HepG2 (cell line): ENCODE results near the gene ITPK1. TPM values are rescaled to one million over a fixed set of nuclear protein-coding genes. Genes with fewer than 3 reads are reported as not detected.

Experiments
- CEBPG ChIP-seq: IDR thresholded peaks from 2 replicates; pipeline ENCODE4 v1.6.1; 2016
- KDM5B ChIP-seq: sonication (generic); formaldehyde crosslinking; IDR thresholded peaks from 2 replicates; pipeline ENCODE4 v1.4.0; 2020; ENCODE audit warnings: missing genetic modification reagents, mild to moderate bottlenecking, borderline replicate concordance
- NR2F2 ChIP-seq: IDR thresholded peaks from 2 replicates; pipeline ENCODE4 v1.6.1; 2012; ENCODE audit warnings: low read depth, inconsistent platforms, borderline replicate concordance
- SNRNP70 ChIP-seq: fragments of 200-400 bp; formaldehyde crosslinking; IDR thresholded peaks from 2 replicates; pipeline ENCODE4 v1.6.1; 2017; ENCODE audit warnings: mild to moderate bottlenecking, low read depth, low read length, moderate library complexity
- SP4 ChIP-seq: sonication (generic); formaldehyde crosslinking; IDR thresholded peaks from 2 replicates; pipeline ENCODE4 v1.8.1; 2023; ENCODE audit warnings: mild to moderate bottlenecking, missing genetic modification reagents
- TBL1XR1 ChIP-seq: fragments of 150-350 bp; IDR thresholded peaks from 2 replicates; pipeline ENCODE4 v1.6.1; 2014; ENCODE audit warnings: borderline replicate concordance, low read length; ENCODE audit not compliant: partially characterized antibody
- ZNF660 ChIP-seq: sonication (generic); formaldehyde crosslinking; IDR thresholded peaks from 2 replicates; pipeline ENCODE4 v1.5.1; 2020; ENCODE audit warnings: mild to moderate bottlenecking, low read depth, missing genetic modification reagents, borderline replicate concordance
- ZNF672 ChIP-seq: sonication (generic); formaldehyde crosslinking; IDR thresholded peaks from 2 replicates; pipeline ENCODE4 v1.8.1; 2022; ENCODE audit warnings: missing genetic modification reagents
- ZSCAN25 ChIP-seq: sonication (generic); formaldehyde crosslinking; IDR thresholded peaks from 2 replicates; pipeline ENCODE4 v1.8.0; 2022; ENCODE audit warnings: mild to moderate bottlenecking, missing genetic modification reagents
- polyA plus RNA-seq, 8 experiments: library from polyadenylated mRNA; depleted of rRNA in 3 of 8; stranded (reverse) in 7 of 8; unstranded in 1 of 8; fragments of >200 nt; fragmentation: Illumina TruSeq in 4 of 8; extraction: Trizol in 4 of 8; gene quantifications; 2 replicates each; pipeline versions ENCODE4 v1.2.1 to v1.2.3, GENCODE V29; 2011 to 2016; ENCODE audit warnings: low read depth in 4 of 8, missing spikeins in 1 of 8, mixed read lengths in 1 of 8; ENCODE audit not compliant: insufficient read depth in 1 of 8
- total RNA-seq, 5 experiments: library from RNA; depleted of rRNA; stranded (reverse); fragments of >200 nt; fragmentation: Illumina TruSeq; extraction: Trizol; gene quantifications; 2 replicates each; pipeline ENCODE4 v1.2.3, GENCODE V29; 2016; ENCODE audit warnings: low read depth in 1 of 5
- TF ChIP-seq, protein P1 (sequence below): sonication (generic); formaldehyde crosslinking; IDR thresholded peaks from 2 replicates; pipeline ENCODE4 v1.9.0; 2021; ENCODE audit warnings: missing genetic modification reagents, borderline replicate concordance
- TF ChIP-seq, protein P2 (sequence below): sonication (generic); formaldehyde crosslinking; IDR thresholded peaks from 2 replicates; pipeline ENCODE4 v1.4.0; 2020; ENCODE audit warnings: mild to moderate bottlenecking, missing genetic modification reagents
- TF ChIP-seq, protein P3 (sequence below): sonication (generic); formaldehyde crosslinking; IDR thresholded peaks from 2 replicates; pipeline ENCODE4 v1.5.0; 2020; ENCODE audit warnings: mild to moderate bottlenecking, missing genetic modification reagents, borderline replicate concordance
- TF ChIP-seq, protein P4 (sequence below): sonication (generic); formaldehyde crosslinking; IDR thresholded peaks from 2 replicates; pipeline ENCODE4 v1.4.0; 2020; ENCODE audit warnings: missing genetic modification reagents

The ITPK1 gene
- total and polyA plus RNA-seq, 2 of the 13 experiments (the other 11 are each of a cell fraction or from before 2014, with no cell fraction given) = 20.5 to 47.5 TPM

DNA sequence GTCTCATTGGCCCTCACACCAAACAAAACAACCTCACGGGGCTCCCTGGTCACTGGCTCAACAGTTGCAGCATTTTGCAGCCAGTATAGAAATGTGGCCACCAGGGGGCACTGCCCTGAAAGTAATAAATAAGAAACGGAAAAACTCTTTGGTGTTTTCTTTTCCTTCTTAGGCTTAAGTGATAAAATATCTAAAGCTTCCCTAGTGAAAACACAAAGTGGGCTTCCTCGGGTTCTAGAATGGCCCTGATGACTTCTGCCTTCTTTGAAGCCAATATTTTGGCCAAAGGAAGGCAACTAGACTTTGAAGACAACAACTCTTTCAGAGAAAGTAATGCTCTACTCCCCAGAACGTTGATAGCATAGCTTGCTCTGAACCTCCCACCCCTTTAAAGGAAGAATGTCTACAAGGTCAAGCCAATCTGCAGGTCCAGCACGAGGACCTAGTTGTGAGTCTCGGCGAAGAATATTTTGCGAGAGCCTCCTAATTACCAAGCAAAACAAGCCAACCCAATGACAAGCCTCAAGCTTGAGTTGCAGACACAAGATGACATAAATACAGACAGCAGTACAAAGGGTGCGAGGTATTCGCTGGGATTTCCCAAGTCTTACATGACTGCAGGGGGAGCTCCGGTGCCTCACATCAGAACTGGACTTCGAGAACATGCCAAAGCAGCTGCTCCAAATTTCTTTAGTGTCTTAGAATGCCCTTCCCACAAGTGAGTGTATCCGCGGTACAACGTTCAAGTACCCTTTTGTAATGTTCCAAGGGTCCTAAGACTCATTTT, 2.6 kb downstream of the ITPK1 start (continued):
- no peak for TF ChIP-seq NR2F2
- TF ChIP-seq, protein P1, sequence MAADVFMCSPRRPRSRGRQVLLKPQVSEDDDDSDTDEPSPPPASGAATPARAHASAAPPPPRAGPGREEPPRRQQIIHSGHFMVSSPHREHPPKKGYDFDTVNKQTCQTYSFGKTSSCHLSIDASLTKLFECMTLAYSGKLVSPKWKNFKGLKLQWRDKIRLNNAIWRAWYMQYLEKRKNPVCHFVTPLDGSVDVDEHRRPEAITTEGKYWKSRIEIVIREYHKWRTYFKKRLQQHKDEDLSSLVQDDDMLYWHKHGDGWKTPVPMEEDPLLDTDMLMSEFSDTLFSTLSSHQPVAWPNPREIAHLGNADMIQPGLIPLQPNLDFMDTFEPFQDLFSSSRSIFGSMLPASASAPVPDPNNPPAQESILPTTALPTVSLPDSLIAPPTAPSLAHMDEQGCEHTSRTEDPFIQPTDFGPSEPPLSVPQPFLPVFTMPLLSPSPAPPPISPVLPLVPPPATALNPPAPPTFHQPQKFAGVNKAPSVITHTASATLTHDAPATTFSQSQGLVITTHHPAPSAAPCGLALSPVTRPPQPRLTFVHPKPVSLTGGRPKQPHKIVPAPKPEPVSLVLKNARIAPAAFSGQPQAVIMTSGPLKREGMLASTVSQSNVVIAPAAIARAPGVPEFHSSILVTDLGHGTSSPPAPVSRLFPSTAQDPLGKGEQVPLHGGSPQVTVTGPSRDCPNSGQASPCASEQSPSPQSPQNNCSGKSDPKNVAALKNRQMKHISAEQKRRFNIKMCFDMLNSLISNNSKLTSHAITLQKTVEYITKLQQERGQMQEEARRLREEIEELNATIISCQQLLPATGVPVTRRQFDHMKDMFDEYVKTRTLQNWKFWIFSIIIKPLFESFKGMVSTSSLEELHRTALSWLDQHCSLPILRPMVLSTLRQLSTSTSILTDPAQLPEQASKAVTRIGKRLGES (CRISPR knock-in tag) = no peak
- TF ChIP-seq, protein P2, sequence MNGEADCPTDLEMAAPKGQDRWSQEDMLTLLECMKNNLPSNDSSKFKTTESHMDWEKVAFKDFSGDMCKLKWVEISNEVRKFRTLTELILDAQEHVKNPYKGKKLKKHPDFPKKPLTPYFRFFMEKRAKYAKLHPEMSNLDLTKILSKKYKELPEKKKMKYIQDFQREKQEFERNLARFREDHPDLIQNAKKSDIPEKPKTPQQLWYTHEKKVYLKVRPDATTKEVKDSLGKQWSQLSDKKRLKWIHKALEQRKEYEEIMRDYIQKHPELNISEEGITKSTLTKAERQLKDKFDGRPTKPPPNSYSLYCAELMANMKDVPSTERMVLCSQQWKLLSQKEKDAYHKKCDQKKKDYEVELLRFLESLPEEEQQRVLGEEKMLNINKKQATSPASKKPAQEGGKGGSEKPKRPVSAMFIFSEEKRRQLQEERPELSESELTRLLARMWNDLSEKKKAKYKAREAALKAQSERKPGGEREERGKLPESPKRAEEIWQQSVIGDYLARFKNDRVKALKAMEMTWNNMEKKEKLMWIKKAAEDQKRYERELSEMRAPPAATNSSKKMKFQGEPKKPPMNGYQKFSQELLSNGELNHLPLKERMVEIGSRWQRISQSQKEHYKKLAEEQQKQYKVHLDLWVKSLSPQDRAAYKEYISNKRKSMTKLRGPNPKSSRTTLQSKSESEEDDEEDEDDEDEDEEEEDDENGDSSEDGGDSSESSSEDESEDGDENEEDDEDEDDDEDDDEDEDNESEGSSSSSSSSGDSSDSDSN (CRISPR knock-in tag) = no peak
- no peak for TF ChIP-seq ZNF672 (CRISPR knock-in tag)
- 0 out of 2 replicates have a peak, but pooled peaks have one; percentile 34 for TF ChIP-seq ZSCAN25 (CRISPR knock-in tag)
- no peak for TF ChIP-seq ZNF660 (CRISPR knock-in tag)
- TF ChIP-seq SP4 = no peak
- TF ChIP-seq TBL1XR1 = no peak
- no peak for TF ChIP-seq KDM5B (CRISPR knock-in tag)
- no peak for TF ChIP-seq SNRNP70
- TF ChIP-seq, protein P3, sequence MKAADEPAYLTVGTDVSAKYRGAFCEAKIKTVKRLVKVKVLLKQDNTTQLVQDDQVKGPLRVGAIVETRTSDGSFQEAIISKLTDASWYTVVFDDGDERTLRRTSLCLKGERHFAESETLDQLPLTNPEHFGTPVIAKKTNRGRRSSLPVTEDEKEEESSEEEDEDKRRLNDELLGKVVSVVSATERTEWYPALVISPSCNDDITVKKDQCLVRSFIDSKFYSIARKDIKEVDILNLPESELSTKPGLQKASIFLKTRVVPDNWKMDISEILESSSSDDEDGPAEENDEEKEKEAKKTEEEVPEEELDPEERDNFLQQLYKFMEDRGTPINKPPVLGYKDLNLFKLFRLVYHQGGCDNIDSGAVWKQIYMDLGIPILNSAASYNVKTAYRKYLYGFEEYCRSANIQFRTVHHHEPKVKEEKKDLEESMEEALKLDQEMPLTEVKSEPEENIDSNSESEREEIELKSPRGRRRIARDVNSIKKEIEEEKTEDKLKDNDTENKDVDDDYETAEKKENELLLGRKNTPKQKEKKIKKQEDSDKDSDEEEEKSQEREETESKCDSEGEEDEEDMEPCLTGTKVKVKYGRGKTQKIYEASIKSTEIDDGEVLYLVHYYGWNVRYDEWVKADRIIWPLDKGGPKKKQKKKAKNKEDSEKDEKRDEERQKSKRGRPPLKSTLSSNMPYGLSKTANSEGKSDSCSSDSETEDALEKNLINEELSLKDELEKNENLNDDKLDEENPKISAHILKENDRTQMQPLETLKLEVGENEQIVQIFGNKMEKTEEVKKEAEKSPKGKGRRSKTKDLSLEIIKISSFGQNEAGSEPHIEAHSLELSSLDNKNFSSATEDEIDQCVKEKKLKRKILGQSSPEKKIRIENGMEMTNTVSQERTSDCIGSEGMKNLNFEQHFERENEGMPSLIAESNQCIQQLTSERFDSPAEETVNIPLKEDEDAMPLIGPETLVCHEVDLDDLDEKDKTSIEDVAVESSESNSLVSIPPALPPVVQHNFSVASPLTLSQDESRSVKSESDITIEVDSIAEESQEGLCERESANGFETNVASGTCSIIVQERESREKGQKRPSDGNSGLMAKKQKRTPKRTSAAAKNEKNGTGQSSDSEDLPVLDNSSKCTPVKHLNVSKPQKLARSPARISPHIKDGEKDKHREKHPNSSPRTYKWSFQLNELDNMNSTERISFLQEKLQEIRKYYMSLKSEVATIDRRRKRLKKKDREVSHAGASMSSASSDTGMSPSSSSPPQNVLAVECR = no peak; the same call in 1 of the 2 replicates
- TF ChIP-seq, protein P4, sequence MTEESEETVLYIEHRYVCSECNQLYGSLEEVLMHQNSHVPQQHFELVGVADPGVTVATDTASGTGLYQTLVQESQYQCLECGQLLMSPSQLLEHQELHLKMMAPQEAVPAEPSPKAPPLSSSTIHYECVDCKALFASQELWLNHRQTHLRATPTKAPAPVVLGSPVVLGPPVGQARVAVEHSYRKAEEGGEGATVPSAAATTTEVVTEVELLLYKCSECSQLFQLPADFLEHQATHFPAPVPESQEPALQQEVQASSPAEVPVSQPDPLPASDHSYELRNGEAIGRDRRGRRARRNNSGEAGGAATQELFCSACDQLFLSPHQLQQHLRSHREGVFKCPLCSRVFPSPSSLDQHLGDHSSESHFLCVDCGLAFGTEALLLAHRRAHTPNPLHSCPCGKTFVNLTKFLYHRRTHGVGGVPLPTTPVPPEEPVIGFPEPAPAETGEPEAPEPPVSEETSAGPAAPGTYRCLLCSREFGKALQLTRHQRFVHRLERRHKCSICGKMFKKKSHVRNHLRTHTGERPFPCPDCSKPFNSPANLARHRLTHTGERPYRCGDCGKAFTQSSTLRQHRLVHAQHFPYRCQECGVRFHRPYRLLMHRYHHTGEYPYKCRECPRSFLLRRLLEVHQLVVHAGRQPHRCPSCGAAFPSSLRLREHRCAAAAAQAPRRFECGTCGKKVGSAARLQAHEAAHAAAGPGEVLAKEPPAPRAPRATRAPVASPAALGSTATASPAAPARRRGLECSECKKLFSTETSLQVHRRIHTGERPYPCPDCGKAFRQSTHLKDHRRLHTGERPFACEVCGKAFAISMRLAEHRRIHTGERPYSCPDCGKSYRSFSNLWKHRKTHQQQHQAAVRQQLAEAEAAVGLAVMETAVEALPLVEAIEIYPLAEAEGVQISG (CRISPR knock-in tag) = 0 out of 2 replicates have a peak, but pooled peaks have one; percentile 9
- TF ChIP-seq CEBPG (CRISPR knock-in tag) = peak; percentile 50
